Kidney glomerular epithelial cell (primary cell): ENCODE data around the gene PROCA1.
"Not testable (repeated sequence)": the region's sequence is repeated elsewhere in the genome, so short reads cannot be mapped to it uniquely, and the experiment has no call there.

Experiments used
- DNase-seq: peaks from one replicate; lab custom pipeline; 2025; lab: John Stamatoyannopoulos, UW

The PROCA1 gene

DNA sequence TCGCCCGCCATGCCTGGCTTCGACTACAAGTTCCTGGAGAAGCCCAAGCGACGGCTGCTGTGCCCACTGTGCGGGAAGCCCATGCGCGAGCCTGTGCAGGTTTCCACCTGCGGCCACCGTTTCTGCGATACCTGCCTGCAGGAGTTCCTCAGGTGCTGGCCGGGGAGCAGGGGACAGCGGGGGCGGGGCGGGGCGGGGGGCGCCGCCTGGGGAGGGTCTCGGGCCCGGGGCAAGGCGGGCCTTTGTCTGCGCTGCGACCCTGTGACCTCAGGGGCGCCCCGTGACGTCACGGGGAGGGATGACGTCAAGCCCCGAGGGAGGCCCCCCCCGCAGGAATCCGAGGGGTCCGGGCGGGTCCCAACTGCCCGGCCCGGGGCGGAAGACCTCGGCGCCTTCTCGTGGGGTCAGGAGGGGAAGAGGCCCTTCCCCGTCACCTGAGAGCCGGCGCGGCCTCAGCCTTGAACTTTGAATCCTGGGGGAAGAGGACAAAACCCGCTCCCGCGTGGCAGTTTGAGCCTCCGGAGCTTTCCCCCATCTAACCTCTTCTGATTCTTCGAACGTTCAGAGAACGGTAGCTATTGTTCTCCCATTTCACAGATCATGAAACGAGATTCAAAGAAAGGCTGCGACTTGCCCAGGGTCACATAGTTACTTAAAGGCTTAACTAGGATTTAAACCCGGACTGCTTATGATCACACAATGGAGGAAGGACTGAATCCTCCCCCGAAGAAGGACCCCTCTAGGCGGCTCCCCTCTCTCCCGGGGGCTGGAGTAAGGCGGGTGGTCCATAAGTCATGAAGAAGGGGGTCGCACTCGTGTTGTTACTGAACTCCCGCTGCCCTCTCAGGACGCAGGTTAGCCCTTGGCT is 32.6 kb upstream of the PROCA1 start:
- no peak for DNase-seq

- DNase-seq, result peak; percentile 78
Observed at GRCh38 chr17:28743243-28744103, 31.8 kb upstream of the PROCA1 start, which contains the start of gene TRAF4. TSS of gene TRAF4 (plus strand) at chr17:28744011. CDS start at chr17:28744113, 102 bp downstream.

DNA sequence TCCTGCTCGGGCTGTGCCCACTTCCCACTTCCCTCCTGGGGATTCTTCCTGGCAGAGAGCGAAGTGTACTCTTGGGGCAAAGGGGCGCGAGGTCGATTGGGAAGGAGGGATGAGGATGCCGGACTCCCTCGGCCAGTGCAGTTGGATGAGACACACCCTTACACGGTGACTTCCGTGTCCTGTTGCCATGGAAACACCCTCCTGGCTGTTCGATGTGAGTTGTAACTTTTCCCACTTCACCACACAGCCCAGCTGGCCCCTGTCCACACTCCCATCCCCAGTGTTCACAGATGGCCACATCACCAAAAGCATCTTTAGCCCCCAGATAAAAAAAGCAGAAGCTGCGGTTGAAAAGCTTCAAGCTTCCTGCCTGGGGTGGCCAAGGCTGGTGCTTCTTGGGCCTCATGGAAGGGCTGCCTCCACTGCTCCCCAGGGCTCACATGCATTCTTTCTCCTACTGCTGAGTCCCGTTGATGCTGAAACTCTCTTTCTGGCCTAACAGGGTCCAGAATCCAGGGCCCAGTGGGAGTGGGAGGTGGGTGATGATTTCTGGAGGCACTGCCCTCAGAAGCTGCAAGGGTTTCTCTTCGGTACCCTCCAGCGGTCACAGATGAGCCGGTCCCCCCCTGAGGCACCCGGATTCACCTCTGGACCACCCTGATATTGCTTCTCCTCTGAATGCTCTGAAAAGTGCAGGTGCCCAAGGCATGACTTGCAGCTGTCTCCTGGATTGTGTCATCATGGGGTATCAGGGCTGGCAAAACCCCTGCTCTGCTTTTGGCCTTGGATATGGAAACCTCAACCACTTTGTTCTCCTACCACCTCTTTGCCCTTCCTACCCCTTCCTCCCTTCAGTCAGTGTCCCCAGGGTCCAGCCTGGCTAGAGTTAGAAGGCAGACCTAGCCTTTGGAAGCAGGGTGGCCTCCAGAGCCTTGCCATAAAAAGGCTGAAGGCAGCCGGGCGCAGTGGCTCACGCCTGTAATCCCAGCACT is 30.0 kb upstream of the PROCA1 start:
- no peak for DNase-seq

DNA sequence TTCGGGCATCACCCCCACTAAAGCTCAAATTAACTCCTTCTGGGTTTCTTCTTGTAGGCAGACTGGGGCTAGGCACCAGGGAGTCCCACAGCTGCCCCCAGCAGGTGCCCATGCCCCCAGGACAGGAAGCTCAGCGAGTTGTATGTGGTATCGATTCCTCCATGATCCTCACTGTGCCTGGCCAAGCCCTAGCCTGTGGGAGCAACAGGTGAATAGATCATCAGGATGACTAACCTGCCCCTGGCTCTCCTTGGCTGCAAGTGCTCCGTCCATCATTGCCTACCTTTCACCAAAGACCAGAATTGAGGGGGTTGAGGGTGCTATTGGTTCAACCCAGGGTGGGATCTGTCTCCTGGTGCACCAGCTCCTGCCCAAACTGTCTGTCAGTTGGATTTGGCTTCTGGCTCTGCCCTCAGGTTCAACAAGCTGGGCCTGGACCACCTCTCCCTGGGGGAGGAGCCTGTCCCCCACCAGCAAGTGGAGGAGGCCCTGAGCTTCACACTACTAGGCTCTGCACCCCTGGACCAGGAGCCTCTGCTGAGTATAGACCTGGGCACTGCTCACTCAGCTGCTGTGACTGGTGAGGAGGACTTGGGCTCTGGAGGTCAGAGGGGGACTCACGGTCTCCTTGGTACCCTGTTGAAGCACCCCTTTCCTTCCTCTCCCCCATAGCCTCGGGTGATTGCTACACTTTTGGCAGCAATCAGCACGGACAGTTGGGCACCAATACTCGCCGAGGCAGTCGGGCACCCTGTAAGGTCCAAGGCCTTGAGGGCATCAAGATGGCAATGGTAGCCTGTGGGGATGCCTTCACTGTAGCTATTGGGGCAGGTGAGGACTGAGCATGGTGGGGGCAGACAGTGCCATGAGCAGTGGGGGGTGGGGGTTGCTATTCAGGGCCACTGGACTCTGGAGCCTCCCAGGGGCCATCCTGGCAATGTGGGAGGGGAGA is 29.0 kb upstream of the PROCA1 start:
- DNase-seq, result no peak

- DNase-seq, result no peak
Observed at GRCh38 chr17:28738680-28739384, 27.1 kb upstream of the PROCA1 start.

DNA sequence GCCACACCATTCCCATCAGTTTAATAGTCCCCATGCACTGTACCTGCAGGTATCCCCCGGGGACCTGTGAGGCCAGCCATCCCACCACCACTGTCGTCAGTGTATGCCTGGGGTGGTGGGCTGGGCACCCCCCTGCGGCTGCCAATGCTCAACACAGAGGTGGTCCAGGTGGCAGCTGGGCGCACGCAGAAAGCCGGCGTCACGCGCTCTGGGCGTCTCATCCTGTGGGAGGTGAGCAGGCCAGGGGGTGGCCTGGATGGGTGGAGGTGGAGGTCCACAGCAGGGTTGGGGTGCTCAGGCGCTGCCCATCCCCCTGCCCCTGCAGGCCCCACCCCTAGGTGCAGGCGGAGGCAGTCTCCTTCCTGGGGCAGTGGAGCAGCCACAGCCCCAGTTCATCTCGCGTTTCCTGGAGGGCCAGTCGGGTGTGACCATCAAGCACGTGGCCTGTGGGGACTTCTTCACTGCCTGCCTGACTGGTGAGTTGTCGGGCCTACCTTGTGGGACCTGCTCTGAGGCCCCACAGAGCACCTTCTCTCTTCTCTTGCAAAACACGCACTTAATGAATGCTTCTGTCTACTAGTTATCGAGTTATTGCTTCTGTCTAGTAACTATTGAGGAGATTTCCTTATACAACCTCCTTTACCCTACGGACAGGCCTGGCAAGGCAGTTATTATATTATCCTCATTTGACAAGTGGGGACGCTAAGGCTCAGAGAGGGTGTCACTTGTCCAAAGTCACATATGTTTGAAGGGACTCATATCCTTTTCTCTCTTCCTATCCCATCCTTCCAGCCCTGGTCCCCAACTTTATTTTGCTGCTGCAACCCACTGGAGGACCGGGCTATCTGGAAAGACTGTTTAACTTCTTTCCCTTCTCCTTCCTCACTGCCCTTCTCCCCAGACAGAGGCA is 26.3 kb upstream of the PROCA1 start:
- no peak for DNase-seq

DNA sequence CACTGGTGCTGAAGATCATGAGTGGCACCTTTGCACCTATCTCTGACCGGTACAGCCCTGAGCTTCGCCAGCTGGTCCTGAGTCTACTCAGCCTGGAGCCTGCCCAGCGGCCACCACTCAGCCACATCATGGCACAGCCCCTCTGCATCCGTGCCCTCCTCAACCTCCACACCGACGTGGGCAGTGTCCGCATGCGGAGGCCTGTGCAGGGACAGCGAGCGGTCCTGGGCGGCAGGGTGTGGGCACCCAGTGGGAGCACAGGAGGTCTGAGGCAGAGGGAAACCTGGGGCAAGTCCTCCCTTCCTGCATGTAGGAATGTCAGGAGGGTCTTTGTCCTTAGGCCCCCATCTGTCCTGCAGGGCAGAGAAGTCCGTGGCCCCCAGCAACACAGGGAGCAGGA is 25.6 kb upstream of the PROCA1 start:
- DNase-seq, result no peak

- not testable (repeated sequence) for DNase-seq
Observed at GRCh38 chr17:28735913-28736769, 24.5 kb upstream of the PROCA1 start.

DNA sequence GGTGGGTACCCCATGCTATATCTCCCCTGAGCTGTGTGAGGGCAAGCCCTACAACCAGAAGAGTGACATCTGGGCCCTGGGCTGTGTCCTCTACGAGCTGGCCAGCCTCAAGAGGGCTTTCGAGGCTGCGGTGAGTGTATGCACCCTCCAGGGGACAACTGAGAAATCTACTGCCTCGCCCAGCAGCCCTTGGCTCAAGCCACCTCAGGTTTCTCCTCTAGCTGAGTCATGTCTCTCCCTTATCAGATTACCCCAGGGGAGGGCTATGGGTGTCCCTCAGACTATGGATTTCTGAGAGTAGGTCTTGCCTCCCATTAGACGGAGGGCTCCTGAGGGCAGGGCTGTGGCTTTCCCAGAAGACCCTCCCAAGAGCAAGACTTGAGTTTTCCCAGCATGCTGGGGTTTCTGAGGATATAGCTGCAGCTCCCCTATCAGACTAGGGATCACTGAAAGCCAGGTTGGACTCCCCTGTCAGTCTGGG is 23.6 kb upstream of the PROCA1 start:
- no peak for DNase-seq

GRCh38 chr17:28734712-28735241 is 23.1 kb upstream of the PROCA1 start:
- DNase-seq, result no peak

DNA sequence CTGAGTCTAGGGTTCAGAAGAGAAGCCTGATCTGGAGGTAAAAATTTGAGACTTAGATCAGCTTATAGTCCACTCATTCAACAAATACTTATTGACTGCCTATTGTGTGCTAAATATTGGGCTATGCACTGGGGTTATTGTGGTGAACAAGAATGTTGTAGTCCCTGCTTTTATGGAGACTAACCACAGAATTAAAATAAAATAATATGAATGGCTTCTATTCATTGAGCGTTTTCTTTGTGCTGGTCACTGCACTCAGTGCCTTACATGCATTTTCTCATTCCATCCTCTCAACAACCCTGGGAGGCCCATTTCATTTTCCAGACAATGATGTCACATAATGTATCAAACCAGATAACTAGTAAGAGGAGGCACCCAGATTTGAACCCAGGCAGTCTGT is 21.7 kb upstream of the PROCA1 start:
- no peak for DNase-seq

DNA sequence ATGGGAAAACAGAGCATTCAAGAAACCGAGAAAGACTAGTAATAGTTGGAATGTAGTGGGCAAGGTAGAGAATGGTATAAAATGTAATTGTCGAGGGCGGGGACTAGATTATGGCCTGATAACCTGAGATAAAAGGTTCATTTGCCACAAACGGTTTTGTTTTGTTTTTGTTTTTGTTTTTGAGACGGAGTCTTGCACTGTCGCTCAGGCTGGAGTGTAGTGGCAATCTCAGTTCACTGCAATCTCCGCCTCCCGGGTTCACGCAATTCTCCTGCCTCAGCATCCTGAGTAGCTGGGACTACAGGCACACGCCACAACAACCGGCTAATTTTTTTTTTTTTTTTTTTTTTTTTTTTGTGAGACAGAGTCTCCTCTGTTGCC is 18.3 kb upstream of the PROCA1 start:
- no peak for DNase-seq

DNA sequence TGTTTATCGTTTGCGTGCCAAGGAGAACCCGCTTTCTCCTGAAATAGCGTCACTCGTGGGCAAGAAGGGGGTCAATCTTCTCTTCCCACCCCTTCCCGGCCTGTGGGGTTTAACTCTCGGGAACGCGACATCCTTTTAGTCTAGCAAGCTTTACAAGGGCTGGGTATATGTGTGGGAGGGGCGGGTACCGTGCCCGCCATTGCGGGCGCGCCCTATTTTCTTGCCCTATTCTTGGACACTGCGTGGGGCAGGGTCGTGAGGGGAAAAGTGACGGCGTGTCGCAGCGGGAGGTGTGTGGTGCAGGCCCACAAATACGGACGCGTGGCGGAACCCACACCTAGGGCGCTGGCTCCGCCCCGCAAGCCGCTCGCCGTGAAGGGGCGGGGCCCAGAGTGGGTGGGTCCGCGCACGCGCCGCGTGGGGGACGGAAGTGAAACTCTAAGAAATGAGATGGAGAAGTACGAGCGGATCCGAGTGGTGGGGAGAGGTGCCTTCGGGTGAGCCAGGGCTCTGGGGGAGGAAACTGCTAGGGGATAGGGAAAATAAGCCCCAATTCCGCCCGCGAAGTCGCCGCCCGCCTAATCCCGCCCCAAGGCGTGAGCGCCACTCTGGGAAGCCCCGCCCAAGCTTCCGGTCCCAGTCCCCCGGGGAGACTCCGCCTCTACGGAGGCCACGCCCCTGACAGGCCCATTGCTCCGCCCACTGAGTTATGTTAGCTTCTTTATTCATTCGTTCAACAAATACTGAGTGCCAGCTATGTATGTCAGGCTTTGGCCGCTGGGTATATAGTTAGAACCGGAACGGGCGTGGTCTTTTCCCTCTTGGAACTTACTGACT is 16.9 kb upstream of the PROCA1 start, which contains the start of gene NEK8:
NEK8 (plus strand) TSS at position 425 of the 837 bp plus-strand sequence; CDS start at position 451, 26 bp downstream.
- DNase-seq, result peak; percentile 87

GRCh38 chr17:28726627-28727491 is 15.2 kb upstream of the PROCA1 start:
- DNase-seq, result peak; percentile 99

GRCh38 chr17:28726226-28726626 is 14.5 kb upstream of the PROCA1 start, which contains the start of gene TLCD1:
TSS of gene TLCD1 (minus strand) at chr17:28726233. CDS start at chr17:28726097, 136 bp downstream.
- DNase-seq, result no peak
